NCI-H526 (cell line): ENCODE measurements around the gene SFXN5.
"Not testable (repeated sequence)": the region's sequence is repeated elsewhere in the genome, so short reads cannot be mapped to it uniquely, and the experiment has no call there.

Experiments
- DNase-seq, 2 experiments: peaks; one replicate each; lab custom pipeline; 2025; lab: John Stamatoyannopoulos, UW

SFXN5 gene

DNA sequence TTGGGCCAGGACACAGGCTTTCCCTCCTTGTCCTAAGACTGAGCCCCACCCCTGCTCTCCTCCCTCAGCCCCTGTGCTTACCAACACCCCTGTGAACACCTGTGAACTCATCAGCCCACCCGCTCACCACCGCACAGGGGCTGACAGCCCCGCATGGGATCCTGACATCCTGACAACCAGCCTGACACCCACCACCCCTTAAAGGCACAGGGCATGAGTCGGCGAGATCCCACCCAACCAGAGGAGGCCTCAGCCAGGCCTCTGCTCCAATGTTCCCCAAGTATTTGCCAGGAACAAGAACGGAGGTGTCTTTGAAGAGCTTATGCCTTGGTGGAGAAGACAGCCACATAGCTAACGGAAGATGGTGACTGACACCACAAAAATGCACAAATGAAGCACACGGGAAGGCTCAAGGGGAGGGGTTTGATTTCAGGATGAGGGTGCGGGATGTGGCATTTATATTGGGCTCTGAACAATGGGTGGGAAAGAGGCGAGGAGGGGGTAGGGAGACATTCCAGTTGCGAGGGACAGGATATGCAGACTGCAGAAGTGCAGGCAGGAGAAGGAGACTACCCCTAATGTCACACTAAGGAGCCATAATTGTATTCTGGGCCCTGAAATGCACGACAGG, 30.2 kb upstream of the SFXN5 start:
- DNase-seq = no peak

DNA sequence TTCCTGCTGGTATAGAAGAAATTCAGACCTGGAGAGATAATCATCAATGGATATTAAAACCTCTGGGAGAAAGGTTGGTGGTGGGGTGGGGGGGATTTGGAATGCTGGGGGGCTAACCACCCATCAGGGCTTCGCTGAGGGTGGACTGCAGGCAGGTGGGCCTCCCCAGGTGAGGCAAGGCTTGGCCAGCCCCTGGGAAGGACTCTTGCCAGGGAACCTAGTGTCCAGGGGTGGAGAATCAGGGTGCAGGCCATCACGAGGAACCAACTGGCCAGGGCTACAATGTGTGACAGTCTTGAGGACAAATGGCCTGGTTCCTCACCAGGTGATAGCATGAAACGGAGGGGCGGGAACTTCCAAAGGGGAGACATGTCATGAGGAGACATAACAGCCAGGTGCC, 29.4 kb upstream of the SFXN5 start:
- no peak for DNase-seq

DNA sequence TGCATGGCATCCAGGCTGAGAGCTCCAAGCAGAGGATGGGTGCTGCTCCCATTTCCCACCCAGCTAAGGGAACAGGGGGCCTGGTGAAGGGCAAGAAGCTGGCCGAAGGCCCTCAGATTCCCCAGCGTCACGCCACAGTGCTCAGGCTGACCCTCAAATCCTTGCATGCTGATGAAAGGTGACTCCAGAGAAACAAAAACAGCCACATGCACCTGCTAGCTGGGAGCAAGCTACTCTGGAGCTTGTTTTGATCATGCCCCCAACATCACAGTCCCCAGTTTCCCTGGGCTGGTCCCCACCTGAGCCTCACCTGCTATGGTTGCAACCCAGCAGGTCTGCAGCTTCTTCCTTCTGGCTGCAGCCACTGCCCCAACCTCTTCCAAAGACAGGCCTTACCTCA, 28.0 kb upstream of the SFXN5 start:
- no peak for DNase-seq

DNA sequence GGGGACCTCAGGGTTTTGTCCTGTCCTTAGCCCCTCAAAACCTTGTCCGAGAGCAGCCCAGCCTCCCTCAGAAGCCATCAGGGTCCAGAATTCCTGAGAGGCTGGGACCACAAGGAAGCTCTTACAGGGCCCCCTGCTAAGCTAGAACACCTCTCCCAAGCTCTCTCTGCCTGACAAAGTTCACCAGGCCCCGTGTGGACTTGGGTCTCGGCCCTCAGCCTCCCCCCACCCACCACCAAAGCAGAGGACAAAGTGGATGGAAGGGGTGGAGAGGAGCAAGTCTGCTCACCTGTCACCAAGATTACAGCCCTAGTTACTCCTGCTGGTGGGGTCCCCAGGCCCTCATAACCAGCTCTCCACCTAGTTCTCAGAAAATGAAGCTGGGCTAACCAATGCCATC, 24.4 kb upstream of the SFXN5 start:
- no peak for DNase-seq

DNA sequence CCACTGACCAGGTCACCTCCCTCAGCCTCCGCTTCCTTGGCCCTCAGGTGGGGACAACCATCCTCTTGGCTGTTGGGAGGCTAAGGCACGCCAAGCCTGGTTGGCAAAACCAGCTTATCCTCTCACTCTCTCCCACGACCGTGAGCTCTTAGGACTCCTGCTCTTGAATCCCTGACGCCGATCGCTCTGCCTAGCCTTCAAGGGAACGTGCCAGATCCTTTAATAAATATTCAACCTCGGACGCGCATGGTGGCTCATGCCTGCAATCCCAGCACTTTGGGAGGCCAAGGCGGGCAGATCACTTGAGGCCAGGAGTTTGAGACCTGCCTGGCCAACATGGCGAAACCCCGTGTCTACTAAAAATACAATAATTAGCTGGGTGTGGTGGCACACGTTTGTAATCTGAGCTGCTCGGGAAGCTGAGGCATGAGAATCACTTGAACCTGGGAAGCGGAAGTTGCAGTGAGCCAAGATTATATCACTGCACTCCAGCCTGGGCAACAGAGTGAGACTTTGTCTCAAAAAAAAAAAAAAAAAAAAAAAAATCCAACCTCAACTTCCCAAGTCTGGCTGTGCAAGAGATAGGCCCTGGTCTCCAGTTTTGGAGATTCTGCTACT, 22.2 kb upstream of the SFXN5 start:
- DNase-seq = not testable (repeated sequence)

DNA sequence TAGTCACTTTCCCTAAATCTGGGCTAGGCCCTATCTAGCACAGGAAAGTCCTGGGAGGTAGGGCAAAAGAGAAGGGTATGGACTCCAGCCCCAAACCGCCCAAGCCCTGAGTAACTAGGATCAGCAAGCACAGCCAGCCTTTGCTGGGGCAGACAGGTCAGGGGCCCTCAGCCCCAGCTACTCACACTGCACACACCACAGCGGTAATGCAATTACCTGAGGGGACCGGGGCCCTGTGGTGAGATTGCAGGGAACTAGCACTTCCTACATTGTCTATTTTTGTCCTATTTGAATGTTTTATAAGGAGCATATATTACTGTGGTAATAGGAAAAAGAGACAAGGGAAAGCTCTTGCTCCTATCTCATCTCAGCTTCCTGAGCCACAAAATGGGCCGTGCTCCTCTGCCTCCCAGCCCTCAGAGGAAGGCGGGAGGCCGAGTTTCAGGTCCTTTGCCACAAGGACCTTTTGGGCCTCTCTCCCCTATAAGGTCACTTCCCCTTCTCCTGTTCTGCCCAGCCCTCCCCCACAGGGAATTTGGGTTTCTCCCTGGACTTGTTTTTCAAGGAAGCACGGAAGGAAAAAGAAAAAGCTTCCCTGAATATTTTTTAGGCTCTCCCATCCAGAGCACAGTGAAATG, 20.8 kb upstream of the SFXN5 start:
- no peak for DNase-seq

DNA sequence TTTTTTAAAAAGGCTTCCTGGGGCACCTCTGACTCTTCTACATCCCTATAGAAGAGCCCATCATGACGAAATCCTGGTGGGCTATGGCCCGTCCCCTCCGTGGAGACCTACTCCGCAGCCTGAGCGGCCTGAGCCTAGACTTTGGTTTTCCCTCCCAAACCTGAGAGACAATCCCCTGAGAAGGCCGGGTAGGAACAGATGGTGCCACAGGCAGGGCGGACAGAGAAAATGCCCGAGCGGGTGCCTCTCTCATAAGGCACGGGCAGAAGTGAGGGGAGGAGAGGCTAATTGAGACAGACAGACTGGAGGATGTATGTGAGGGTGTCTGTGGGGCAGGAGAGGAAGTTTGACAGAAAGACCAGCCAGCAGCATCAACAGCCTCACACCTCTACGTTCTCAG, 20.2 kb upstream of the SFXN5 start:
- DNase-seq = no peak

DNA sequence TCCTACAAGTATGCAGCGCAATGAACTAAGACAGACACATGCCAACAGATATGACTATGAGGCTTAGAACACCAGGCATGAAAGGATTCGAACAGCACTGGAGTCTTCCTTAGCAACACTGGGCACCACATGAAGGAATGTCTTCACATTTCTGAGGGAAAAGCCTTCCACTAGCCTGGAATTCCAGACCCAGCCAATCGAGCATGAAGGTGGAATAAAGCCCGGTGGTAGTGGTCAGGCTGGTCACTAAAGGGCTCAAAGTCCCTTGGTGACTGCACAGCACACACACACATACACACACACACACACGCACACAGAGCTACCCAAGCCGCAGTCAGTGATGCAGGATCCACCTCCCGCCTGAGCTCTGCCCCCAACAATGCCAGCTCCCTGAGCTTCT, 19.7 kb upstream of the SFXN5 start:
- no peak for DNase-seq

DNA sequence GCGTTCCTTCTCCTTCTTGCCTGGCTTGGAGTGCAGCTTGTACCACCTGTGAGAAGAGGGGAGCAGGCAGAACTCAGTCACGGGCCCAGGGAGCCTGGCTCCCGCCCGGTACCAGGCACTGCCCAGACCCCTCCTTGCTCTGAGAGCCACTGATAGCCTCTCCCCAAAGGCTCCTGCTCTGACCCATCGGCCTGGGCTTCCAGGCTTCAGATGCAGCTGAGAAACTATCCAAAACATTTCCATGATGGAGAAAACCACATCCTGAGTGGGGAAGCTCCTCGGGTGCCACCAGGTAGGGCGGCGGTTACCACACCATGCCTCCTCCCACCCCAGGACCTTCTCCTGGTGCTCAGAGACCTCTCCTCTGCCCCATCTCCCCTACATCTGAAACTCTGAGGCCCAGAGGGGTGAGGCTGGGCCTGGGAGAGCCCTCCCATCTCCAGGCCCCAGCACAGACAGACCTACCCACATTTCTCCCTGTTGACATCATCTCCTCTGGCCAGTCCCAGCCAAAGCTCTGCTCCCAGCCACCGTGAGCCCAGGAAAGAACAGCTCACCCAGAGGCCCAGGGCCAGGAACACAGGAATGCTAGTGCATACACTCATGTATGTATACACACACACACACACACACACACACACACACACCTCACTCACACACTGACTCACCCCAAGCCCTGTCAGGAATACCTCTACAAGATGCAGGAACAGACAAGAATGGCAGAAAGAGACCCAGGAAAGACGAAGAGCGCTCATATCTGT, 17.9 kb upstream of the SFXN5 start:
- DNase-seq = no peak

DNA sequence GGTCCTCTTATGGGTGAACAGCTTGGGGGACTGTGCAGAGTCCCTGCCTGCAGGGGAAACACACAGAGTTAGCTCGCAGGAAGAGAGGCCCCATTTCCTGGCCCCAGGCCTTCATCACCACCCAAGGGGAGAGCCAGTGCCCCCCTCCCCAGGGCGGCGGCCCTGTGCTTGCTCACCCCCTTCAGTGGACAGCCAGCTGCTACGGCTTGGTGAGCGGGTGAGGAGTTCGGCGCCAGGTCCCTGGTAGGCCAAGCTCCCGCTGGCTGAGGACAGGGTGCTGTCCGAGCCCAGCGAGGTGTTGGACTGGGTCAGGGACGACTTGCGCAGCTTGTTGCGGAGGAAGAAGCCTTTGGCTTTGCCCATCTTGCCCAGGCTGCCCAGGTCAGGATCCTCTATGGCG, 17.2 kb upstream of the SFXN5 start:
- DNase-seq = no peak

DNA sequence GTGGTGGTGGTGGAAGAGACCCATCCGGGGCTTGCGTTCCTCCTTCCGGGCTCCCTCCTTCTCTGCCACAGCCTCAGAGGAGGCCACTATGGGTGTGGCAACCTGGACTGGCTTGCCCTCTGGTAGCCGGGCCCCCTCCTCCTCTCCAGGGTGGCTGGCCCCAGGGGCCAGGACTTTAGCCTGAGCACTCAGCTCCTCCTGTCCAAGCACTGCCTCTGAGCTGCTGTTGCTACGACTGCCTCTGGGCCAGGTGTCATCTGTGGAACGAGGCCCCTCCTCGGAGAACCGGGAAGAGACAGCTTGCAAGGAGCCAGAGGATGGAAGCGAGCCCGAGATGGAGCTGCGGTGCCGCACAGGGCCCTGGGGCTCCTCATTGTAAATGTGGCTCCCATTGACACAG, 16.7 kb upstream of the SFXN5 start:
- no peak for DNase-seq

DNA sequence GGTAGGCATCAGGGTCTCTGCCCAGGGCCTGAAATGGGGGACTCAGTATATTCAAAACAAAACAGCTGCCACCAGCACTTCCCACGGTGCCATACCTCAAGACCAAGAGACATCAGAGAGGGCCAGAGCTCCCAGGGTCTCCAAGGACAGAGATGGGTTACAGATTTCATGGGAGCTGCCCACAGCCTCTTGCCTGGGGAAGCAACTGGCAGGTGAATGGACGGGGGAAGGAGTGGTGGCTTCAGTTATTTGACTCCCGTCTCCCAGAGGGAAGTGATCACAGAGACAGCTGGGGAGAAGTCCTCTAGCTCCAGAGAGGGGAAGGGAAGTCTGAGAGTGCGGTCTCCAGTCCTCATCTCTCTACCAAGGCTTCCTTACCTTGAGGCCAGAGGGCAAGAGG, 15.8 kb upstream of the SFXN5 start:
- no peak for DNase-seq

DNA sequence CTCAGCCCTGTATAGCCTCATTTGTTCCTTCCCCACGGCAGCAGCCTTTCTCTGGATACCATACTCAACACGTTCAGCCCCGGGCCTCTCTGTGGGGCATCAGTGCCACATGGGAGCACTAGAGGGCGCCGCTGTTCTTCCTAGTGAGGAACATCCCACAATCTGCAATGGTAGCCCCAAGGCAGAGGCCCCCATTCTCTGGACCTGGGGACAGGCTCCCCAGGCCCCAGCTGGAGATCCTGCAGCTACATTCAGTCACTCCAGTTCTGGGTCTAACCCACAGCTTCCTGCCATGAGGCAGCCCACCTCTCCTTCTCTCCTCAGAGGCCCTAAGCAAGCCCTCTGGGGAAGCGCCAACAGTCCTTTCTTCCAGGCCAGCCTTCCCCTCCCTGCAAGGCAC, 14.2 kb upstream of the SFXN5 start:
- peak in 1 of 2 experiments; percentile 84 for DNase-seq

DNA sequence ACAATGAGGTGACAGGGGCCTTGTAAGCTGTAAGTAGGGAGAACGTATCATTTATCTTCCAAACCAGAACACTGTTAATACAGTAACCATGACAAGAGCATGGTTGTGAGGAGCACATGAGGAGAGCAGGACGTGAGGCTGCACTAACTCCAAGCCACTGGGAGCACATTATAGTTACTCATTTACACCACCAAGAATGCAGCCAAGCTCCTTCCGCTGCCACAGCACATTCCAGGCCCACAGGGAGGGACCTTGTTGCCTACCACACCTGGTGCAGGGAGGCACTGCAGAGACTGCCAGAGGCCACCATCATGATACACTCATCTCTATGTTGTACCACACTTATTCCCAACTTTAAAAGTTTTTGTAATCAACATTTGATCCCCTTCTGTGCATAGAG, 13.5 kb upstream of the SFXN5 start:
- no peak for DNase-seq

DNA sequence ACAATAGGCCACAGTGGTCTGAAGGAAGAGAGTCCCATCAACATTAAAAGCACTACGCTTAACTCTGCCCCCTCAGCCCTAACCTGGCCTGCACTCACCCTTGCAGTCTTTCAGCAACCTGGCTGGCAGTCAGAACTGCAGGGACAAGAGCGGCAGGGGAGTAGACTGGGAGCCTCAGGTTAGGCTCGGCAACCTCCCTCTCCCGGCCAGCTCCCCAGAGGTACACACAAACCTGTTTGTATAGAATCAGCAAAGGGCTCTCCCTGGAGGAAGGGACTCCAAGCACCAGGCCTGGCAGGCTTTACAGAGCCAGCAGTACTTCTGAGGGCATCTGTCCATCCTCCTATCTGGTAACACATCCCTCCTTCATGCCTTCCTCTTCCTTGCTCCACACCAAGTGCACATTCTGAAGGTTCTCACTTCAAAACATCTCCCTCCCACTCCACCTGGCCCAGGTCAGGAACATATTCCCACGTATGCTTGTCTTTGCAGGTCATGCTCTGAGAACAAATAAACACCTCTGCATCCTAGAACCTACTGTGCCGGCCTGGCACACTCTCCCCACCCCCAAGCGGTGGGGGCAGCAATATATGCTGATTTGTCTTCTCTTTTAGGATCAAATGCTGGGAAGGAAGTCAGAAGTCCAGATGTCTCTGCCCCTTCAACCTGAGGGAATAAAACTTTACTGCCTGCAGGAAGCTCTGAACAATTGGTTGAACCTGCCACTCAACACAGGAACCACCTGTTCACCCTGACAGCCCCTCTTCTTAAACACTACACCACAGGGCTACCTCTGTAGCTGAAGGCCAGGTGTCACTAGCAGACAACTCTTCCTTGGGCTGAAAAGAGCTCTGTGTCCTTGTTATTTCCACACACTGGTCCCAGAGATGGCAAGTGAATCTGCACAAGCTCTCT, 12.6 kb upstream of the SFXN5 start:
- no peak for DNase-seq

DNA sequence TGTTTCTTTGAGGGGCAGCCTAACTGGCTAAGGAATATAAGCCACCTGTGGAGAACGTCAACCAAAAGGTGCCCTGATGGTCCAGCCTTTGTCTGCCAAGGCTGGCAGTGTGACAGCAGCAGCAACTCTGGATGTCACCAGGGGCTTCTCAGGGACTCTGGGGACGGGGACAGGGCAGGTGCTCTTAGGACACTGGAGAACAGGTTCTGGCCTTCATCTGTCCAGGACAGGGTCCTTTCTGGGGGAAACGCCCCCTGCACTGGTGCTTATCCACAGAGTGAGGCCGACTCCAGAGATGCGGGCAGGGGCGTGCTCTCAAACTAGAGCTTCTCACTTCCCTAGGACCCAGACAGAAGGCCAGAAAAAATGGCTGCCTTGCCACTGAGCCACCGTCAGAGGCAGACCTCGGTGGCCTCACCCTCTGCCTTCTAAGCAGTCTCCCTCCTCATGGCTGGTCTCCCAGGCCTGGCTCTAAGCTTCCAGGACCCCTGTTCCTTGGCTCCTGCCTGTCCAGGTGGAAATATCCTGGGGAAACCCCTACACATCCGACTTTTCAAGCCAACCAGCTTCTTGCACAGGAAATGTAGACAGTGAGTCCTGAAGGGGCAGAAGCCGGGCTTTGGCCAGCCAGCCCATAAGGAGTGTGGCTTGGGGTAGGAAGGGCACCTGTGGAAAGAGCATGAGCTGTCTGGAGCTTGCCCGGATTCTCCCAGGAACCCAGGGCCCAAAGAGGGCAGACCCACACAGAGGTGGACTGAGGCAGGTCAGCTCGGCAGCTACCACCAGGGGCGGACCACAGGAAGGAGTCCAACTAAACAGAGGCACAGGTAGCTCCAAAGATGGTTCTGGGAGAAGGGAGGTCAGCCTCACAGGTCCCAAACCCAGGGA, 11.3 kb upstream of the SFXN5 start:
- DNase-seq = no peak

DNA sequence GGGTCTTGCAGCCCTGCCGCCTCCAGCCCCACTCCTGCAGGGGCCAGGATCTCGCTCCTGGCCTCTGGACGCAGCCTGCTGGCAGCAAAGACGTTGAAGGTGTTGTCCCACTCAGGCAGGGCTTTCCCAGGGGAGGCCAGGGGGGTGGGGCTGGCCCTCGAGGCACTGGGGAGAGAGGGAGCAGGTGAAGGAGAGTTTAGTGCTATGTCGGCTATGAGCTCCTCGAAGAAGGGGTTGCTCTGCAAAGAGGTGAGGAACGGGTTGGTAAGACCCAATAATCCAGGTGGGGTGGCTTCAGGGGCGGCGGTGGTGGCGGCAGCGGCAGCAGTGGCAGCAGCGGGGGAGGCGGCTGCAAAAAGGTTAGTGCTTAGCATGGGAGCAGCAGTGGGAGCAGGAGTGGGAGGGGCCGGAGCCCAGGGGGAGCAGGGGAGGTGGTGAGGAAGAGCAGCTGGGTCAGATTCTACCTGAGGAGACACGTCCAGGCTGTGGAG, 9.7 kb upstream of the SFXN5 start:
- peak; percentile 12 to 60 for DNase-seq

DNA sequence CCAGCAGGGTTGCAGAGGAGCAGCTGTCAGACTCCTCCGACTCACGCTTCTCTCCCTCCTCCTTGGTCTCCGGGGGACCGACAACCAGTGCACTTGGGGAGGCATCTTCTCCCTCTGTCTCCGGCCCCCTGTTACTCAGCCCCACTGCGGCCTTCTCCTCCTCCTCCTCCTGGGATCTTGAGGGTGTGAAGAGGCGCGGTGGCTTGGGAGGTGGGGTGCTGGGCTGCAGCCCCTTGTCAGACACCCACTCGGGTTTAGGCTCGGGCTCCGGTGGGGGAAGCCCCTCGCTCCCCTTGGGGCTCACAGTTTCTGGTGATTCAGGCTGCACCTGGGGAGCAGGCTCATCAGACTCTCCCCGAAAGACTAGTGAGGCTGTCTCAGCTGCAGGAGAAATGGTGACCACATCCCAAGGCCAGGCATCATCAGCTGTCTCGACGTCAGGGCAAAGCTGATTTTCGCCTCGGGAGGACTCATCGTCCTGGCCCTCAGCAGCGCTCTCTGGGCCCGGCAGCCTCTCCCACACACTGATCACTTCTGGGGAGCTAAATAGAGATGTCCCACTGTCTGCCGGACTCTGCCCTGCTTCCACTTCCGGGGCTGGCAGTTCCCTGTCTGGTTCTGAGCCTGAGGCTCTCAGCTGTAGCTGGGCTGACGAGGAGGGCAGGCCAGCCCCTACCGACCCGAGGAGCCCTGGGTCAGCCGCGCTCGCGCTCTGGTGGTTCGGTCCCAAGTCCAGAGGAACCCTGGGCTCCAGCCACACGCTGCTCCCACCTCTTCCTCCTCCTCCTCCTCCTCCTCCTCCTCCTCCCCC, 9.0 kb upstream of the SFXN5 start:
- DNase-seq = no peak

DNA sequence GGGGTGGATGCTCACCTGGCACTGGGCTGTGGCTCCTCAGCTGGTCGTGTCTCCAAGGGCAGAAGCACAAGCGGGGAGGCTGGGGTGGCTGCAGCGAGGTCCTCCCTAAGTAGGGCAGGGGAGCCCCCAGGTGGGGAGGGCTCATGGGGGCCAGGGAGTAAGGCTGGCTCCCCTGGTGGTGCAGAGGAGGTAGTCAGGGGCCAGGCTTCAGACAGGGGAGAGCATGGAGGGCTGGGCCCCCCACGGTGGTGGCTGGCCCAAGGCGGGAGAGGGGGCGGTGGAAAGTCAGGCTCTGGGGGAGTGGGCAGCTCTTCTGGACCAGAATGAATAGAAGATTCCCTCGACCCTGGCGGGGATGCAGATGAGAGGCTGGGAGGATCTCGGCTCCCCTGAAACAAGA, 8.1 kb upstream of the SFXN5 start:
- DNase-seq = no peak
